ENCODE data around the gene EGF.

EGF gene

GRCh38 chr4:109985993-109986974, 73.6 kb downstream of the EGF start:
- H3K36me3 ChIP-seq (ENCODE audit: insufficient read depth, low read length), result peaks cover 10% of the 10 kb centered on the region
- TF ChIP-seq EZH2 (IDR thresholded peaks at IDR 0.05), result no peak
- TF ChIP-seq FOXP2 (optimal IDR thresholded peaks at IDR 0.05; ENCODE audit: control extremely low read depth, extremely low read length, insufficient read depth), result no peak
- no peak for TF ChIP-seq POLR2AphosphoS5 (IDR thresholded peaks at IDR 0.05; ENCODE audit: borderline replicate concordance, low read depth, low read length)
- no peaks in the 10 kb centered on the region for H3K9me3 ChIP-seq (ENCODE audit: low read depth, low read length)
- H3K4me3 ChIP-seq, result no peak overlapping the region
- H3K27ac ChIP-seq, result no peak overlapping the region
- DNase-seq (ENCODE audit: low read depth, low spot score), result no peak
- H3K9ac ChIP-seq (ENCODE audit: insufficient read length), result no peak overlapping the region

GRCh38 chr4:109989044-109989443, 76.4 kb downstream of the EGF start:
- peaks cover 3% of the 10 kb centered on the region for H3K36me3 ChIP-seq (ENCODE audit: insufficient read depth, low read length)
- TF ChIP-seq EZH2 (IDR thresholded peaks at IDR 0.05) (no peak), FOXP2 (optimal IDR thresholded peaks at IDR 0.05; ENCODE audit: control extremely low read depth, extremely low read length, insufficient read depth) (no peak), POLR2AphosphoS5 (IDR thresholded peaks at IDR 0.05; ENCODE audit: borderline replicate concordance, low read depth, low read length) (no peak)
- no peak overlapping the region for H3K9ac ChIP-seq (ENCODE audit: insufficient read length)
- H3K4me3 ChIP-seq, result no peak overlapping the region
- H3K27ac ChIP-seq, result no peak overlapping the region
- H3K9me3 ChIP-seq (ENCODE audit: low read depth, low read length), result no peaks in the 10 kb centered on the region
- DNase-seq (ENCODE audit: low read depth, low spot score), result no peak

- Histone ChIP-seq H3K9ac (ENCODE audit: insufficient read length) (no peak overlapping the region), H3K9me3 (ENCODE audit: low read depth, low read length) (no peaks in the 10 kb centered on the region), H3K27ac (no peak overlapping the region), H3K36me3 (ENCODE audit: insufficient read depth, low read length) (peaks cover 3% of the 10 kb centered on the region), H3K4me3 (no peak overlapping the region)
- no peak for DNase-seq (ENCODE audit: low read depth, low spot score)
- no peak for TF ChIP-seq FOXP2 (optimal IDR thresholded peaks at IDR 0.05; ENCODE audit: control extremely low read depth, extremely low read length, insufficient read depth)
- TF ChIP-seq EZH2 (IDR thresholded peaks at IDR 0.05), result no peak
- no peak for TF ChIP-seq POLR2AphosphoS5 (IDR thresholded peaks at IDR 0.05; ENCODE audit: borderline replicate concordance, low read depth, low read length)
These were observed 76.9 kb downstream of the EGF start for GRCh38 chr4:109989618-109990017.

- H3K9me3 ChIP-seq (ENCODE audit: low read depth, low read length), result no peaks in the 10 kb centered on the region
- no peak for TF ChIP-seq FOXP2 (optimal IDR thresholded peaks at IDR 0.05; ENCODE audit: control extremely low read depth, extremely low read length, insufficient read depth)
- no peak for TF ChIP-seq POLR2AphosphoS5 (IDR thresholded peaks at IDR 0.05; ENCODE audit: borderline replicate concordance, low read depth, low read length)
- TF ChIP-seq EZH2 (IDR thresholded peaks at IDR 0.05), result no peak
- H3K36me3 ChIP-seq (ENCODE audit: insufficient read depth, low read length), result peaks cover 3% of the 10 kb centered on the region
- no peak overlapping the region for H3K27ac ChIP-seq
- DNase-seq (ENCODE audit: low read depth, low spot score), result no peak
- H3K9ac ChIP-seq (ENCODE audit: insufficient read length), result no peak overlapping the region
- no peak overlapping the region for H3K4me3 ChIP-seq
These were observed 77.9 kb downstream of the EGF start for GRCh38 chr4:109990261-109991257.

GRCh38 chr4:109993116-109993515, 80.4 kb downstream of the EGF start:
- no peak for TF ChIP-seq POLR2AphosphoS5 (IDR thresholded peaks at IDR 0.05; ENCODE audit: borderline replicate concordance, low read depth, low read length)
- no peak for TF ChIP-seq FOXP2 (optimal IDR thresholded peaks at IDR 0.05; ENCODE audit: control extremely low read depth, extremely low read length, insufficient read depth)
- TF ChIP-seq EZH2 (IDR thresholded peaks at IDR 0.05), result no peak
- H3K27ac ChIP-seq, result no peak overlapping the region
- no peaks in the 10 kb centered on the region; the same call in 1 of the 2 replicates for H3K36me3 ChIP-seq (ENCODE audit: insufficient read depth, low read length)
- no peak for DNase-seq (ENCODE audit: low read depth, low spot score)
- no peaks in the 10 kb centered on the region for H3K9me3 ChIP-seq (ENCODE audit: low read depth, low read length)
- H3K9ac ChIP-seq (ENCODE audit: insufficient read length), result no peak overlapping the region
- no peak overlapping the region for H3K4me3 ChIP-seq

- Histone ChIP-seq H3K27ac (no peak overlapping the region), H3K4me3 (no peak overlapping the region), H3K36me3 (ENCODE audit: insufficient read depth, low read length) (no peaks in the 10 kb centered on the region), H3K9me3 (ENCODE audit: low read depth, low read length) (no peaks in the 10 kb centered on the region), H3K9ac (ENCODE audit: insufficient read length) (no peak overlapping the region)
- no peak for DNase-seq (ENCODE audit: low read depth, low spot score)
- TF ChIP-seq FOXP2 (optimal IDR thresholded peaks at IDR 0.05; ENCODE audit: control extremely low read depth, extremely low read length, insufficient read depth) (no peak), POLR2AphosphoS5 (IDR thresholded peaks at IDR 0.05; ENCODE audit: borderline replicate concordance, low read depth, low read length) (no peak), EZH2 (IDR thresholded peaks at IDR 0.05) (no peak)
These were observed 81.7 kb downstream of the EGF start for GRCh38 chr4:109994415-109994827.

- H3K36me3 ChIP-seq (ENCODE audit: insufficient read depth, low read length), result no peaks in the 10 kb centered on the region
- H3K9me3 ChIP-seq (ENCODE audit: low read depth, low read length), result no peaks in the 10 kb centered on the region
- no peak for TF ChIP-seq POLR2AphosphoS5 (IDR thresholded peaks at IDR 0.05; ENCODE audit: borderline replicate concordance, low read depth, low read length)
- no peak for TF ChIP-seq FOXP2 (optimal IDR thresholded peaks at IDR 0.05; ENCODE audit: control extremely low read depth, extremely low read length, insufficient read depth)
- no peak for TF ChIP-seq EZH2 (IDR thresholded peaks at IDR 0.05)
- no peak for DNase-seq (ENCODE audit: low read depth, low spot score)
- H3K27ac ChIP-seq, result no peak overlapping the region
- H3K9ac ChIP-seq (ENCODE audit: insufficient read length), result no peak overlapping the region
- no peak overlapping the region for H3K4me3 ChIP-seq
These were observed 83.8 kb downstream of the EGF start for GRCh38 chr4:109996526-109996925.

All from SK-N-MC (cell line).